Ovary (tissue), 3 donors: ENCODE data around the gene SPCS1.

ENCODE experiments used
- CTCF ChIP-seq, 3 donors: fragments of 450-650 bp in 2 of 3; fragments of 200-600 bp in 1 of 3; IDR thresholded peaks; one replicate each; pipeline versions ENCODE4 v1.5.1 to v1.8.0; 2016 to 2022; ENCODE audit warnings: antibody characterized with exemption in 3 of 3, mild to moderate bottlenecking in 1 of 3
- POLR2A ChIP-seq: fragments of 450-650 bp; IDR thresholded peaks from one replicate; pipeline ENCODE4 v1.6.1; 2017; ENCODE audit warnings: antibody characterized with exemption, mild to moderate bottlenecking, moderate library complexity
- donor health status: DM: no; HTN: no; CAD: no.

GRCh38 chr3:52679811-52680210, 26.1 kb upstream of the SPCS1 start:
- TF ChIP-seq CTCF (IDR thresholded peaks at IDR 0.05), result no peak
- no peak for TF ChIP-seq POLR2A
